ENCODE data around the gene CD74. TPM values are rescaled to one million over a fixed set of nuclear protein-coding genes. Genes with fewer than 3 reads are reported as not detected.

Gene CD74
- total and polyA plus RNA-seq, 2 of the 13 experiments (the other 11 are each of a cell fraction or from before 2014, with no cell fraction given) = 34.1 to 84.4 TPM

GRCh38 chr5:150402229-150402773, 10.4 kb downstream of the CD74 start:
- Histone ChIP-seq H4K20me1 (ENCODE audit: insufficient read depth, low read length) (no peaks in the 10 kb centered on the region), H3K27ac (ENCODE audit: extremely low read length, insufficient read depth, low read length) (no peak overlapping the region), H3K9me3 (ENCODE audit: low read length) (no peaks in the 10 kb centered on the region), H3K27me3 (ENCODE audit: control insufficient read depth in 1 of 2, insufficient read depth in 2 of 2, low read length in 2 of 2) (no peaks in the 10 kb centered on the region), H3K4me1 (ENCODE audit: insufficient read depth, low read length) (no peaks in the 10 kb centered on the region), H3K9ac (ENCODE audit: insufficient read depth, low read depth, low read length) (no peak overlapping the region), H3K36me3 (replicated peaks in 1 of 2; ENCODE audit: control insufficient read depth in 1 of 2, insufficient read depth in 2 of 2, low read length in 2 of 2) (peaks cover 19 to 54% of the 10 kb centered on the region in 2 experiments; a peak in 4 of 5 replicates), H3K79me2 (ENCODE audit: insufficient read depth, low read length) (no peaks in the 10 kb centered on the region), H2AFZ (ENCODE audit: low read length) (no peak overlapping the region), H3K4me2 (ENCODE audit: low read depth, low read length) (no peak overlapping the region), H3K4me3 (replicated peaks in 1 of 3; ENCODE audit: insufficient read depth in 1 of 3, low read depth in 2 of 3, low read length in 3 of 3) (no peak overlapping the region)
- DNase-seq (ENCODE audit: low spot score) = no peak
- ChIA-PET POLR2A (interaction anchor here (1.3 to 2.0 kb wide), 2 partner anchors 8 to 10 kb away, joined by 3 to 6 read pairs; partner anchors contain the start of gene CD74), CTCF (ENCODE audit: low intra/inter-chr PET ratio, low total read pairs) (no interaction called here)
- no peak for FAIRE-seq
- no peak for ATAC-seq
- 96% methylated on average over 4 of the region's 4 CpGs for WGBS (ENCODE audit: low lambda C conversion rate)
- in situ Hi-C loops (cut with HindIII; ENCODE audit: extremely low pct_ligation_motif_present, low pct_unique_long_range_greater_than_20kb) = no loop called here
- no peak for TF ChIP-seq ZNF629 (CRISPR knock-in tag; conservative IDR thresholded peaks at IDR 0.05)
- TF ChIP-seq ZBTB20 (CRISPR knock-in tag; IDR thresholded peaks at IDR 0.05; ENCODE audit: borderline replicate concordance, low read depth) = no peak
- no peak for TF ChIP-seq ZNF644 (CRISPR knock-in tag; IDR thresholded peaks at IDR 0.05; ENCODE audit: low read depth)
- TF ChIP-seq, protein P1, sequence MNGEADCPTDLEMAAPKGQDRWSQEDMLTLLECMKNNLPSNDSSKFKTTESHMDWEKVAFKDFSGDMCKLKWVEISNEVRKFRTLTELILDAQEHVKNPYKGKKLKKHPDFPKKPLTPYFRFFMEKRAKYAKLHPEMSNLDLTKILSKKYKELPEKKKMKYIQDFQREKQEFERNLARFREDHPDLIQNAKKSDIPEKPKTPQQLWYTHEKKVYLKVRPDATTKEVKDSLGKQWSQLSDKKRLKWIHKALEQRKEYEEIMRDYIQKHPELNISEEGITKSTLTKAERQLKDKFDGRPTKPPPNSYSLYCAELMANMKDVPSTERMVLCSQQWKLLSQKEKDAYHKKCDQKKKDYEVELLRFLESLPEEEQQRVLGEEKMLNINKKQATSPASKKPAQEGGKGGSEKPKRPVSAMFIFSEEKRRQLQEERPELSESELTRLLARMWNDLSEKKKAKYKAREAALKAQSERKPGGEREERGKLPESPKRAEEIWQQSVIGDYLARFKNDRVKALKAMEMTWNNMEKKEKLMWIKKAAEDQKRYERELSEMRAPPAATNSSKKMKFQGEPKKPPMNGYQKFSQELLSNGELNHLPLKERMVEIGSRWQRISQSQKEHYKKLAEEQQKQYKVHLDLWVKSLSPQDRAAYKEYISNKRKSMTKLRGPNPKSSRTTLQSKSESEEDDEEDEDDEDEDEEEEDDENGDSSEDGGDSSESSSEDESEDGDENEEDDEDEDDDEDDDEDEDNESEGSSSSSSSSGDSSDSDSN (CRISPR knock-in tag; IDR thresholded peaks at IDR 0.05) = no peak
- TF ChIP-seq ZBTB49 (CRISPR knock-in tag; IDR thresholded peaks at IDR 0.05; ENCODE audit: borderline replicate concordance) = no peak
- TF ChIP-seq ZNF563 (CRISPR knock-in tag; IDR thresholded peaks at IDR 0.05) = no peak
- no peak for TF ChIP-seq CHCHD3 (CRISPR knock-in tag; IDR thresholded peaks at IDR 0.05)
- TF ChIP-seq ZNF10 (CRISPR knock-in tag; IDR thresholded peaks at IDR 0.05; ENCODE audit: borderline replicate concordance, low read depth) = no peak
- no peak for TF ChIP-seq ELF4 (CRISPR knock-in tag; IDR thresholded peaks at IDR 0.05; ENCODE audit: borderline replicate concordance)
- no peak for TF ChIP-seq RFX3 (CRISPR knock-in tag; IDR thresholded peaks at IDR 0.05)
- TF ChIP-seq ZNF503 (CRISPR knock-in tag; IDR thresholded peaks at IDR 0.05) = no peak
- BruUV-seq (replicated peaks) = no TSS peak
- intact Hi-C loops (cut with micrococcal nuclease; ENCODE audit: unreplicated experiment) = no loop called here

Data from HepG2 (cell line).